Ishikawa (cell line): ENCODE results near the gene KLRF1.

Experiments
- CEBPB ChIP-seq: IDR thresholded peaks from 2 replicates; pipeline ENCODE4 v1.6.1; 2012
- CREB1 ChIP-seq: IDR thresholded peaks from 2 replicates; pipeline ENCODE4 v1.6.1; 2012; ENCODE audit warnings: low read depth
- EGR1 ChIP-seq: IDR thresholded peaks from 2 replicates; pipeline ENCODE4 v1.6.1; 2012
- EP300 ChIP-seq: IDR thresholded peaks from 2 replicates; pipeline ENCODE4 v1.6.1; 2012; ENCODE audit warnings: borderline replicate concordance
- FOXM1 ChIP-seq: IDR thresholded peaks from 2 replicates; pipeline ENCODE4 v1.6.1; 2012; ENCODE audit warnings: low read depth, borderline replicate concordance
- MAX ChIP-seq: IDR thresholded peaks from 2 replicates; pipeline ENCODE4 v1.6.1; 2012
- NFIC ChIP-seq: IDR thresholded peaks from 2 replicates; pipeline ENCODE4 v1.6.1; 2012
- RAD21 ChIP-seq: IDR thresholded peaks from 2 replicates; pipeline ENCODE4 v1.6.1; 2012; ENCODE audit warnings: low read depth
- REST ChIP-seq: IDR thresholded peaks from 2 replicates; pipeline ENCODE4 v1.6.1; 2012; ENCODE audit warnings: low read depth, mild to moderate bottlenecking
- TAF1 ChIP-seq: IDR thresholded peaks from 2 replicates; pipeline ENCODE4 v1.6.1; 2012; ENCODE audit warnings: low read depth, mild to moderate bottlenecking
- TCF12 ChIP-seq: IDR thresholded peaks from 2 replicates; pipeline ENCODE4 v1.6.1; 2012; ENCODE audit warnings: low read depth
- TEAD4 ChIP-seq: IDR thresholded peaks from 2 replicates; pipeline ENCODE4 v1.6.1; 2012
- USF1 ChIP-seq: IDR thresholded peaks from 2 replicates; pipeline ENCODE4 v1.6.1; 2012
- YY1 ChIP-seq: IDR thresholded peaks from 2 replicates; pipeline ENCODE4 v1.6.1; 2012; ENCODE audit warnings: low read depth
- ZBTB7A ChIP-seq: IDR thresholded peaks from 2 replicates; pipeline ENCODE4 v1.6.1; 2012; ENCODE audit warnings: low read depth

Gene KLRF1

GRCh38 chr12:9869307-9870161, 42.3 kb downstream of the KLRF1 start, which contains the start of gene CLEC2B:
Gene CLEC2B, minus strand, starts transcription at chr12:9869354.
- TF ChIP-seq EP300 (no peak), TEAD4 (no peak), MAX (no peak), RAD21 (no peak), NFIC (no peak), TAF1 (no peak), ZBTB7A (no peak), EGR1 (no peak), FOXM1 (no peak), USF1 (no peak), REST (no peak), YY1 (no peak), CREB1 (no peak), CEBPB (no peak), TCF12 (no peak)

GRCh38 chr12:9870286-9870866, 43.1 kb downstream of the KLRF1 start:
- TF ChIP-seq USF1 = no peak
- no peak for TF ChIP-seq FOXM1
- TF ChIP-seq TAF1 = no peak

GRCh38 chr12:9872162-9872561, 44.9 kb downstream of the KLRF1 start:
- TF ChIP-seq YY1 (no peak), RAD21 (no peak), EGR1 (no peak), CEBPB (no peak), TEAD4 (no peak), FOXM1 (no peak)

GRCh38 chr12:9872742-9873141, 45.5 kb downstream of the KLRF1 start:
- TF ChIP-seq EP300 (no peak), CEBPB (no peak), REST (no peak), EGR1 (no peak), ZBTB7A (no peak), MAX (no peak), YY1 (no peak), RAD21 (no peak), TAF1 (no peak), TEAD4 (no peak), USF1 (no peak)

- TF ChIP-seq YY1 (no peak), FOXM1 (no peak)
Observed at GRCh38 chr12:9880532-9881078, 53.3 kb downstream of the KLRF1 start.

- TF ChIP-seq EGR1 (no peak), RAD21 (no peak), CEBPB (no peak), TAF1 (no peak), MAX (no peak), EP300 (no peak), CREB1 (no peak), TCF12 (no peak), FOXM1 (no peak), USF1 (no peak), YY1 (no peak), ZBTB7A (no peak), REST (no peak), NFIC (no peak), TEAD4 (no peak)
Observed at GRCh38 chr12:9881246-9881645, 54.0 kb downstream of the KLRF1 start, which contains the start of gene KLRF2. Gene KLRF2, plus strand, starts transcription at chr12:9881489. Its CDS starts 107 bp downstream, at chr12:9881596.
